Caco-2 (cell line): ENCODE results near the gene SEC16A. TPM values are rescaled to one million over a fixed set of nuclear protein-coding genes. Genes with fewer than 3 reads are reported as not detected.

Experiments used
- BruUV-seq: library from RNA; stranded (reverse); fragments of 400-500 nt; replicated peaks from 2 replicates; lab custom pipeline; 2021; lab: Mats Ljungman, UMichigan
- CTCF ChIA-PET: fragments of 300-600 bp; sonication (Branson Sonifier 250); formaldehyde crosslinking; loops from one replicate; lab custom pipeline; 2022; ENCODE audit warnings: antibody characterized with exemption; lab: Charles Lee
- POLR2A ChIA-PET: fragments of 300-600 bp; sonication (Branson Sonifier 250); formaldehyde crosslinking; loops from one replicate; lab custom pipeline; 2022; ENCODE audit warnings: antibody characterized with exemption; lab: Charles Lee
- DNase-seq, 2 experiments: peaks; one replicate each; pipeline versions ENCODE4 v3.0.0 to v3.0.0-alpha.2; 2020 to 2022
- H3K27me3 ChIP-seq: replicated peaks from 2 replicates; pipeline ENCODE4 v1.6.0; 2011; ENCODE audit warnings: low read length; ENCODE audit not compliant: control insufficient read depth, insufficient read depth
- H3K36me3 ChIP-seq: 2 replicates; pipeline ENCODE4 v1.5.1; 2011; ENCODE audit warnings: low read length; ENCODE audit not compliant: control insufficient read depth, insufficient read depth
- H3K4me1 ChIP-seq: fragments of 250-450 bp; sonication (Bioruptor Pico); 2 replicates; pipeline ENCODE4 v1.5.1; 2020; ENCODE audit warnings: mild to moderate bottlenecking
- H3K4me3 ChIP-seq: 2 replicates; pipeline ENCODE4 v1.5.1; 2011; ENCODE audit warnings: low read depth, mild to moderate bottlenecking, control low read depth, low read length
- H3K9me3 ChIP-seq: fragments of 250-450 bp; sonication (Bioruptor Pico); 2 replicates; pipeline ENCODE4 v1.5.1; 2020; ENCODE audit warnings: mild to moderate bottlenecking, moderate library complexity
- H3K27ac Mint-ChIP-seq: one replicate; pipeline ENCODE4 v1.8.0; 2022; ENCODE audit warnings: mixed read lengths; ENCODE audit not compliant: unreplicated experiment
- H3K27me3 Mint-ChIP-seq: one replicate; pipeline ENCODE4 v1.8.0; 2022; ENCODE audit warnings: mixed read lengths; ENCODE audit not compliant: insufficient read depth, unreplicated experiment
- H3K36me3 Mint-ChIP-seq: one replicate; pipeline ENCODE4 v1.8.0; 2022; ENCODE audit warnings: mild to moderate bottlenecking, mixed read lengths; ENCODE audit not compliant: insufficient read depth, unreplicated experiment
- H3K4me1 Mint-ChIP-seq: one replicate; pipeline ENCODE4 v1.8.0; 2022; ENCODE audit warnings: low read depth, mixed read lengths; ENCODE audit not compliant: unreplicated experiment
- H3K4me3 Mint-ChIP-seq: one replicate; pipeline ENCODE4 v1.8.0; 2022; ENCODE audit warnings: mild to moderate bottlenecking, moderate library complexity, mixed read lengths; ENCODE audit not compliant: unreplicated experiment
- H3K9me3 Mint-ChIP-seq: one replicate; pipeline ENCODE4 v1.8.0; 2022; ENCODE audit warnings: mixed read lengths; ENCODE audit not compliant: unreplicated experiment
- intact Hi-C: fragments of 100-400 bp; cut with micrococcal nuclease; formaldehyde crosslinking; loops from one replicate; pipeline ENCODE4 v1.10.0; 2022; ENCODE audit not compliant: unreplicated experiment
- total RNA-seq: library from RNA; stranded (reverse); gene quantifications from 2 replicates; pipeline ENCODE4 v1.2.3, GENCODE V29; 2022
- TF ChIP-seq, protein P1 (sequence below), 2 experiments: fragments of 200-600 bp in 1 of 2; IDR thresholded peaks; 1 replicate in 1 of 2; 2 replicates in 1 of 2; pipeline versions ENCODE4 v1.5.1 to v1.8.0; 2011 to 2022; ENCODE audit warnings: antibody characterized with exemption in 1 of 2, control low read depth in 1 of 2, inconsistent platforms in 1 of 2, low read depth in 1 of 2, low read length in 1 of 2, mild to moderate bottlenecking in 1 of 2, moderate library complexity in 1 of 2; ENCODE audit not compliant: insufficient read depth in 1 of 2, severe bottlenecking in 1 of 2, unreplicated experiment in 1 of 2

The SEC16A gene
- total RNA-seq, 1 experiment from 2014 or later, result 76.4 TPM

GRCh38 chr9:136483589-136484152 lies 831 bp upstream of the SEC16A start:
- intact Hi-C loops, result loop anchor here (1.0 to 5.0 kb wide), 2 partner anchors 210 to 309 kb away; partner anchors contain the start of gene TMEM141
- Mint-ChIP-seq H3K4me3 (peak overlapping the region; percentile 98), H3K4me1 (peaks cover 6% of the 10 kb centered on the region), H3K27ac (peak overlapping the region; percentile 100), H3K36me3 (peaks cover 42% of the 10 kb centered on the region), H3K27me3 (no peaks in the 10 kb centered on the region), H3K9me3 (no peaks in the 10 kb centered on the region)
- no peaks in the 10 kb centered on the region for H3K27me3 ChIP-seq
- peak overlapping the region; percentile 85 for H3K4me3 ChIP-seq
- H3K9me3 ChIP-seq, result no peaks in the 10 kb centered on the region
- TSS peak; percentile 81 for BruUV-seq
- TF ChIP-seq, protein P1, sequence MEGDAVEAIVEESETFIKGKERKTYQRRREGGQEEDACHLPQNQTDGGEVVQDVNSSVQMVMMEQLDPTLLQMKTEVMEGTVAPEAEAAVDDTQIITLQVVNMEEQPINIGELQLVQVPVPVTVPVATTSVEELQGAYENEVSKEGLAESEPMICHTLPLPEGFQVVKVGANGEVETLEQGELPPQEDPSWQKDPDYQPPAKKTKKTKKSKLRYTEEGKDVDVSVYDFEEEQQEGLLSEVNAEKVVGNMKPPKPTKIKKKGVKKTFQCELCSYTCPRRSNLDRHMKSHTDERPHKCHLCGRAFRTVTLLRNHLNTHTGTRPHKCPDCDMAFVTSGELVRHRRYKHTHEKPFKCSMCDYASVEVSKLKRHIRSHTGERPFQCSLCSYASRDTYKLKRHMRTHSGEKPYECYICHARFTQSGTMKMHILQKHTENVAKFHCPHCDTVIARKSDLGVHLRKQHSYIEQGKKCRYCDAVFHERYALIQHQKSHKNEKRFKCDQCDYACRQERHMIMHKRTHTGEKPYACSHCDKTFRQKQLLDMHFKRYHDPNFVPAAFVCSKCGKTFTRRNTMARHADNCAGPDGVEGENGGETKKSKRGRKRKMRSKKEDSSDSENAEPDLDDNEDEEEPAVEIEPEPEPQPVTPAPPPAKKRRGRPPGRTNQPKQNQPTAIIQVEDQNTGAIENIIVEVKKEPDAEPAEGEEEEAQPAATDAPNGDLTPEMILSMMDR (IDR thresholded peaks at IDR 0.05; ENCODE audit: insufficient read depth in 1 of 2, low read depth in 1 of 2, low read length in 1 of 2, severe bottlenecking in 1 of 2, unreplicated experiment in 1 of 2), result no peak
- no peaks in the 10 kb centered on the region for H3K36me3 ChIP-seq
- peak; percentile 92 to 96 for DNase-seq
- H3K4me1 ChIP-seq, result peaks cover 16% of the 10 kb centered on the region
- ChIA-PET POLR2A (interaction anchor here (0.6 to 1.0 kb wide), 3 partner anchors 143 to 922 kb away, joined by 3 to 9 read pairs (median 3); no protein-coding TSS in a partner anchor), CTCF (interaction anchor here (1.4 to 7.7 kb wide), 3 partner anchors 143 to 245 kb away, joined by 5 to 140 read pairs (median 6); no protein-coding TSS in a partner anchor)

GRCh38 chr9:136482046-136482792 lies 621 bp downstream of the SEC16A start:
- Histone ChIP-seq H3K27me3 (no peaks in the 10 kb centered on the region), H3K36me3 (no peaks in the 10 kb centered on the region; the same call in 1 of the 2 replicates), H3K4me3 (peak overlapping the region; percentile 85), H3K9me3 (no peaks in the 10 kb centered on the region), H3K4me1 (peaks cover 16% of the 10 kb centered on the region)
- Mint-ChIP-seq H3K4me1 (peaks cover 6% of the 10 kb centered on the region), H3K27me3 (no peaks in the 10 kb centered on the region), H3K4me3 (peak overlapping the region; percentile 98), H3K36me3 (peaks cover 57% of the 10 kb centered on the region), H3K9me3 (no peaks in the 10 kb centered on the region), H3K27ac (peak overlapping the region; percentile 100)
- ChIA-PET POLR2A (no interaction called here), CTCF (no interaction called here)
- intact Hi-C loops, result loop anchor here (5.0 kb wide), 1 partner anchor 310 kb away; the partner anchor contains the start of gene TMEM141
- DNase-seq, result peak in 1 of 2 experiments; percentile 41
- BruUV-seq, result TSS peak; percentile 75
- TF ChIP-seq, protein P1 (IDR thresholded peaks at IDR 0.05; ENCODE audit: insufficient read depth in 1 of 2, low read depth in 1 of 2, low read length in 1 of 2, severe bottlenecking in 1 of 2, unreplicated experiment in 1 of 2), result no peak

GRCh38 chr9:136481558-136481957 lies 1.3 kb downstream of the SEC16A start:
- no peaks in the 10 kb centered on the region for H3K9me3 ChIP-seq
- no peaks in the 10 kb centered on the region for H3K27me3 Mint-ChIP-seq
- intact Hi-C loops, result loop anchor here (5.0 kb wide), 1 partner anchor 311 kb away; the partner anchor contains the start of gene TMEM141

More at GRCh38 chr9:136481558-136481957, 1.3 kb downstream of the SEC16A start:
- POLR2A ChIA-PET, result no interaction called here
- Mint-ChIP-seq H3K4me1 (peaks cover 6% of the 10 kb centered on the region), H3K36me3 (peaks cover 63% of the 10 kb centered on the region), H3K4me3 (peak overlapping the region; percentile 98), H3K9me3 (no peaks in the 10 kb centered on the region), H3K27ac (peak overlapping the region; percentile 100)
- Histone ChIP-seq H3K4me3 (peak overlapping the region; percentile 85), H3K27me3 (no peaks in the 10 kb centered on the region), H3K36me3 (peaks cover 4% of the 10 kb centered on the region; the same call in 1 of the 2 replicates), H3K4me1 (peaks cover 16% of the 10 kb centered on the region)
- CTCF ChIA-PET, result no interaction called here
- TF ChIP-seq, protein P1 (IDR thresholded peaks at IDR 0.05; ENCODE audit: insufficient read depth in 1 of 2, low read depth in 1 of 2, low read length in 1 of 2, severe bottlenecking in 1 of 2, unreplicated experiment in 1 of 2), result no peak
- DNase-seq, result no peak
- no TSS peak for BruUV-seq
